ENCODE results near the gene FOXJ1. TPM values are rescaled to one million over a fixed set of nuclear protein-coding genes. Genes with fewer than 3 reads are reported as not detected.

FOXJ1 gene
- total and polyA plus RNA-seq, 9 donors, result 0.05 to 1.1 (median 0.12) TPM

Other genes starting within 250 kb of the FOXJ1 start
- gene TRIM65, start 244.3 kb downstream of the FOXJ1 start, total RNA-seq, result 16.8 TPM
- gene TRIM65, start 244.3 kb downstream of the FOXJ1 start, polyA plus RNA-seq (ENCODE audit: insufficient read depth in 1 of 8, insufficient read length in 8 of 8, low replicate concordance in 1 of 8), result 10 to 100 TPM; 12.7 to 19.5 (median 15.3) TPM
- 28.2 TPM for gene MRPL38, start 236.4 kb downstream of the FOXJ1 start, total RNA-seq
- gene MRPL38, start 236.4 kb downstream of the FOXJ1 start, polyA plus RNA-seq (ENCODE audit: insufficient read depth in 1 of 8, insufficient read length in 8 of 8, low replicate concordance in 1 of 8), result 10 to 100 TPM; 58.5 to 81.4 (median 71.8) TPM
- gene FBF1, start 200.2 kb downstream of the FOXJ1 start, total RNA-seq, result 8.1 TPM
- 1 to 10 TPM; 5.1 to 9.1 (median 7.0) TPM for gene FBF1, start 200.2 kb downstream of the FOXJ1 start, polyA plus RNA-seq (ENCODE audit: insufficient read depth in 1 of 8, insufficient read length in 8 of 8, low replicate concordance in 1 of 8)
- gene ACOX1, start 162.1 kb downstream of the FOXJ1 start, total RNA-seq, result 23.2 TPM
- gene ACOX1, start 162.1 kb downstream of the FOXJ1 start, polyA plus RNA-seq (ENCODE audit: insufficient read depth in 1 of 8, insufficient read length in 8 of 8, low replicate concordance in 1 of 8), result 10 to 100 TPM; 14.6 to 21.1 (median 18.4) TPM
- gene TEN1, start 162.0 kb downstream of the FOXJ1 start, total RNA-seq, result 12.5 TPM
- gene TEN1, start 162.0 kb downstream of the FOXJ1 start, polyA plus RNA-seq (ENCODE audit: insufficient read depth in 1 of 8, insufficient read length in 8 of 8, low replicate concordance in 1 of 8), result 10 to 100 TPM in 5 of 8 donors, 1 to 10 TPM in 3; 8.8 to 19.5 (median 12.1) TPM
- gene CDK3, start 140.4 kb downstream of the FOXJ1 start, total RNA-seq, result 7.7 TPM
- gene CDK3, start 140.4 kb downstream of the FOXJ1 start, polyA plus RNA-seq (ENCODE audit: insufficient read depth in 1 of 8, insufficient read length in 8 of 8, low replicate concordance in 1 of 8), result 1 to 10 TPM; 3.6 to 8.6 (median 6.7) TPM
- gene EVPL, start 113.9 kb downstream of the FOXJ1 start, total RNA-seq, result not detected
- 10 to 100 TPM in 1 of 8 donors, 1 to 10 TPM in 2, under 1 TPM in 5; 0.03 to 12.9 (median 0.45) TPM for gene EVPL, start 113.9 kb downstream of the FOXJ1 start, polyA plus RNA-seq (ENCODE audit: insufficient read depth in 1 of 8, insufficient read length in 8 of 8, low replicate concordance in 1 of 8)
- gene SRP68, start 68.7 kb downstream of the FOXJ1 start, total RNA-seq, result 25.0 TPM
- 100 to 1,000 TPM in 2 of 8 donors, 10 to 100 TPM in 6; 72.6 to 110 (median 93.8) TPM for gene SRP68, start 68.7 kb downstream of the FOXJ1 start, polyA plus RNA-seq (ENCODE audit: insufficient read depth in 1 of 8, insufficient read length in 8 of 8, low replicate concordance in 1 of 8)
- gene GALR2, start 66.5 kb downstream of the FOXJ1 start, total RNA-seq, result not detected
- gene GALR2, start 66.5 kb downstream of the FOXJ1 start, polyA plus RNA-seq (ENCODE audit: insufficient read depth in 1 of 8, insufficient read length in 8 of 8, low replicate concordance in 1 of 8), result under 1 TPM in 1 of 8 donors, not detected in 7; 0.16 TPM
- 0.04 TPM for gene ZACN, start 62.1 kb downstream of the FOXJ1 start, total RNA-seq
- gene ZACN, start 62.1 kb downstream of the FOXJ1 start, polyA plus RNA-seq (ENCODE audit: insufficient read depth in 1 of 8, insufficient read length in 8 of 8, low replicate concordance in 1 of 8), result 10 to 100 TPM; 11.2 to 18.9 (median 15.3) TPM
- gene EXOC7, start 37.5 kb downstream of the FOXJ1 start, total RNA-seq, result 87.6 TPM
- 10 to 100 TPM; 62.3 to 87.7 (median 76.3) TPM for gene EXOC7, start 37.5 kb downstream of the FOXJ1 start, polyA plus RNA-seq (ENCODE audit: insufficient read depth in 1 of 8, insufficient read length in 8 of 8, low replicate concordance in 1 of 8)
- gene RNF157, start 99.2 kb upstream of the FOXJ1 start, total RNA-seq, result 5.5 TPM
- gene RNF157, start 99.2 kb upstream of the FOXJ1 start, polyA plus RNA-seq (ENCODE audit: insufficient read depth in 1 of 8, insufficient read length in 8 of 8, low replicate concordance in 1 of 8), result 10 to 100 TPM in 5 of 8 donors, 1 to 10 TPM in 3; 6.4 to 11.1 (median 10.1) TPM
- gene UBALD2, start 124.1 kb upstream of the FOXJ1 start, total RNA-seq, result 10.8 TPM
- gene UBALD2, start 124.1 kb upstream of the FOXJ1 start, polyA plus RNA-seq (ENCODE audit: insufficient read depth in 1 of 8, insufficient read length in 8 of 8, low replicate concordance in 1 of 8), result 10 to 100 TPM; 13.2 to 27.3 (median 18.4) TPM
- 2.1 TPM for gene QRICH2, start 167.0 kb upstream of the FOXJ1 start, total RNA-seq
- gene QRICH2, start 167.0 kb upstream of the FOXJ1 start, polyA plus RNA-seq (ENCODE audit: insufficient read depth in 1 of 8, insufficient read length in 8 of 8, low replicate concordance in 1 of 8), result 1 to 10 TPM; 3.0 to 4.7 (median 3.9) TPM
- gene PRPSAP1, start 212.7 kb upstream of the FOXJ1 start, total RNA-seq, result 20.7 TPM
- 10 to 100 TPM; 28.2 to 40.4 (median 34.0) TPM for gene PRPSAP1, start 212.7 kb upstream of the FOXJ1 start, polyA plus RNA-seq (ENCODE audit: insufficient read depth in 1 of 8, insufficient read length in 8 of 8, low replicate concordance in 1 of 8)
- gene SPHK1, start 243.4 kb upstream of the FOXJ1 start, total RNA-seq, result 1.7 TPM
- gene SPHK1, start 243.4 kb upstream of the FOXJ1 start, polyA plus RNA-seq (ENCODE audit: insufficient read depth in 1 of 8, insufficient read length in 8 of 8, low replicate concordance in 1 of 8), result 1 to 10 TPM; 1.6 to 2.8 (median 2.4) TPM